Heart left ventricle (tissue), 13 donors: Measurements from ENCODE around the gene VAT1L.

Experiments used
- POLR2A ChIP-seq, 2 donors: fragments of 450-650 bp; IDR thresholded peaks; one replicate each; pipeline ENCODE4 v1.6.1; 2017; ENCODE audit warnings: antibody characterized with exemption in 2 of 2, mild to moderate bottlenecking in 2 of 2, moderate library complexity in 2 of 2
- TF ChIP-seq, protein P1 (sequence below), 12 donors: fragments of 200-600 bp; sonication (generic) in 4 of 12; IDR thresholded peaks; one replicate each; pipeline versions ENCODE4 v1.5.0 to v1.8.0; 2018 to 2022; ENCODE audit warnings: antibody characterized with exemption in 12 of 12, mild to moderate bottlenecking in 5 of 12
- donor health status: ischemic (EF 13 %, LVEDD 7.1; RV severe dilation, severe dysfunction).
- donor health status: DM: no; HTN: yes; CAD: no.
- donor health status: DM: no; HTN: no; CAD: no.
- donor health status: ischemic (EF 25% LVEDD 6.9; RV normal size, moderate dysfunction).
- donor health status: ischemic (EF 25% LVEDD 5.7; RV mildly dilated, moderate dysfunction).
- donor health status: ischemic (EF 35%, LVEDD 5.7; RV mildly dilated, moderate dysfunction).
- donor health status: nonischemic (EF 11% LVEDD 7.7; RV severe dilation, severe dysfunction).
- donor health status: DM: yes; HTN: yes; CAD: no.
- donor health status: PGD.
- donor health status: ischemic (EF 29% LVEDD 5.4; RV normal size, mild dysfunction).
- donor health status: nonischemic (EF 23%, LVEDD 6.1; RV moderate dilation, normal function).

DNA sequence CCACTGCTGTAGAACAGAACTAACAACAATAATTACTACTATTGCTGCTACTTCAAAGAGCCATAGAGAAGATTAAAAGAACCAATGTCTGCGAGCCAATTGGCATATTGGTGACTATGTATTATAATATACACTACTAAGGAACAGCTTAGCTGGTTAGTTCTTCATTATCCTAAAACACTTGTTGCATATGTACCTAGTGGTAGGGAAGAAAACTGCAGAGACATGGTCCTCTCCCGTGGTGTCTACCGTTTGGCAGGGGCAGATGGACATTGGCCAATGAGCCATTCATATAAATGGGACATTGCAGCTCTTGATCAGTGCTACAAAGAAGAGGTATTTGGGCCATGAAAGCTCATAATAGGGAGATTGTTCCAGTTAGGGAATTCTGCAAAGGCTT is 187.6 kb downstream of the VAT1L start:
- TF ChIP-seq, protein P1, sequence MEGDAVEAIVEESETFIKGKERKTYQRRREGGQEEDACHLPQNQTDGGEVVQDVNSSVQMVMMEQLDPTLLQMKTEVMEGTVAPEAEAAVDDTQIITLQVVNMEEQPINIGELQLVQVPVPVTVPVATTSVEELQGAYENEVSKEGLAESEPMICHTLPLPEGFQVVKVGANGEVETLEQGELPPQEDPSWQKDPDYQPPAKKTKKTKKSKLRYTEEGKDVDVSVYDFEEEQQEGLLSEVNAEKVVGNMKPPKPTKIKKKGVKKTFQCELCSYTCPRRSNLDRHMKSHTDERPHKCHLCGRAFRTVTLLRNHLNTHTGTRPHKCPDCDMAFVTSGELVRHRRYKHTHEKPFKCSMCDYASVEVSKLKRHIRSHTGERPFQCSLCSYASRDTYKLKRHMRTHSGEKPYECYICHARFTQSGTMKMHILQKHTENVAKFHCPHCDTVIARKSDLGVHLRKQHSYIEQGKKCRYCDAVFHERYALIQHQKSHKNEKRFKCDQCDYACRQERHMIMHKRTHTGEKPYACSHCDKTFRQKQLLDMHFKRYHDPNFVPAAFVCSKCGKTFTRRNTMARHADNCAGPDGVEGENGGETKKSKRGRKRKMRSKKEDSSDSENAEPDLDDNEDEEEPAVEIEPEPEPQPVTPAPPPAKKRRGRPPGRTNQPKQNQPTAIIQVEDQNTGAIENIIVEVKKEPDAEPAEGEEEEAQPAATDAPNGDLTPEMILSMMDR (IDR thresholded peaks at IDR 0.05): no peak
- no peak for TF ChIP-seq POLR2A (IDR thresholded peaks at IDR 0.05)
